Vagina (tissue), 2 donors: ENCODE data around the gene OOSP2.

Source experiments
- CTCF ChIP-seq, 3 experiments: fragments of 450-650 bp in 2 of 3; fragments of 200-600 bp in 1 of 3; sonication (generic) in 1 of 3; IDR thresholded peaks; one replicate each; pipeline ENCODE4 v1.5.1; 2017 to 2019; ENCODE audit warnings: antibody characterized with exemption in 3 of 3, mild to moderate bottlenecking in 2 of 3, moderate library complexity in 2 of 3
- POLR2A ChIP-seq, 2 donors: fragments of 450-650 bp; IDR thresholded peaks; one replicate each; pipeline ENCODE4 v1.6.1; 2017; ENCODE audit warnings: antibody characterized with exemption in 2 of 2, mild to moderate bottlenecking in 2 of 2, moderate library complexity in 2 of 2
- POLR2AphosphoS5 ChIP-seq, 2 donors: sonication (generic); formaldehyde crosslinking; IDR thresholded peaks; one replicate each; pipeline ENCODE4 v1.9.0; 2017; ENCODE audit warnings: antibody characterized with exemption in 2 of 2, mild to moderate bottlenecking in 2 of 2, low read depth in 1 of 2; ENCODE audit not compliant: insufficient read depth in 1 of 2

- no peak for TF ChIP-seq CTCF (IDR thresholded peaks at IDR 0.05)
- TF ChIP-seq POLR2A (IDR thresholded peaks at IDR 0.05), result no peak
- no peak for TF ChIP-seq POLR2AphosphoS5 (IDR thresholded peaks at IDR 0.05; ENCODE audit: insufficient read depth in 1 of 2, low read depth in 1 of 2)
Measured at GRCh38 chr11:60003729-60004128, 36.5 kb upstream of the OOSP2 start.
